Measurements from ENCODE around the gene COQ8A.

DNA sequence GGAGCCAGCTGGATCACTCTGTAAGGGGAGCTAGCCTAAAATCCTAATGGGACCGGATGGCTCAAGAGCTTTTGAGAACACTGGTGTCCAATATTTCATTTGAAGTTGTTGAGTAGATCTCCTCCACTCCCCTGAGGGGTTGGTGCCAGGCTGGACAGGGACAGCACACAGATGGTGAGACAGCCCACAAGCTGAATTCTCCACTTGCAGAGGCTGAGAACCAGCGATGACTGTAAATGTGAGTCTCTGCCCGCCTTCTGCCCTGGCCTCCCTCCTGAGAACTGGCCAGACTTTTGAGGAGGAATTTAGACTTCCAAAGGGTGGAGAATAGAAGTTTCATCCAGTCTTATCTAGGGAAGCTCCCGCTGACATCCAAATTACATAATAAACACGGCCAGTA lies 20.5 kb upstream of the COQ8A start:
- TF ChIP-seq CTCF (IDR thresholded peaks at IDR 0.05), result no peak
- no peak for TF ChIP-seq POLR2AphosphoS5 (IDR thresholded peaks at IDR 0.05)
- no peak for TF ChIP-seq POLR2A (IDR thresholded peaks at IDR 0.05)

Measured in prostate gland (tissue), 2 donors.